ENCODE measurements around the gene IMMT.
A peak's percentile ranks its signal among the peaks of the same experiment; 100 is the strongest.
"Not testable (repeated sequence)": the region's sequence is repeated elsewhere in the genome, so short reads cannot be mapped to it uniquely, and the experiment has no call there.

The IMMT gene

GRCh38 chr2:86195055-86195807 is at the start of gene IMMT:
Gene IMMT (minus strand): TSS chr2:86195462. CDS start chr2:86195382, 80 bp downstream.
- intact Hi-C loops (cut with DNase I), result loop anchor here (5.0 to 10.0 kb wide), 2 partner anchors 90 to 247 kb away; partner anchors contain the start of genes KDM3A, POLR1A and PTCD3
- DNase-seq, result peak; percentile 91 to 100 (median 96)

DNA sequence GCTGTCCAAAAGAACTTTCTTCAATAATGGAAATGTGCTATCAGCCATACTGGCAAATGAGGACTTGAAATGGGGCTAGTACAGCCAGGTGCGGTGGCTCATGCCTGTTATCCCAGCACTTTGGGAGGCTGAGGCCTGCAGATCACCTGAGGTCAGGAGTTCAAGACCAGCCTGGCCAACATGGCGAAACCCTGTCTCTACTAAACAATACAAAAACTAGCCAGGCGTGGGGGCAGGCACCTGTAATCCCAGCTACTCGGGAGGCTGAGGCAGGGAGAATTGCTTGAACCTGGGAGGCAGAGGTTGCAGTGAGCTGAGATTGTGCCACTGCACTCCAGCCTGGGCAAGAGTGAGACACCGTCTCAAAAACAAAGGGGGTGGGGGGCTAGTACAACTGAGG is 49.5 kb upstream of the IMMT start:
- DNase-seq, result peak in 1 of 10 donors; percentile 24
- intact Hi-C loops (cut with DNase I), result not testable (repeated sequence)

- intact Hi-C loops (cut with DNase I), result no loop called here
- DNase-seq, result peak in 1 of 10 donors; percentile 2
Observed at GRCh38 chr2:86243950-86244733, 48.9 kb upstream of the IMMT start.

GRCh38 chr2:86243272-86243671 is 48.0 kb upstream of the IMMT start:
- DNase-seq, result peak in 1 of 10 donors; percentile 43
- intact Hi-C loops (cut with DNase I), result no loop called here

- peak in 1 of 10 donors; percentile 50 for DNase-seq
- intact Hi-C loops (cut with DNase I), result no loop called here
Observed at GRCh38 chr2:86241611-86242010, 46.3 kb upstream of the IMMT start.

DNA sequence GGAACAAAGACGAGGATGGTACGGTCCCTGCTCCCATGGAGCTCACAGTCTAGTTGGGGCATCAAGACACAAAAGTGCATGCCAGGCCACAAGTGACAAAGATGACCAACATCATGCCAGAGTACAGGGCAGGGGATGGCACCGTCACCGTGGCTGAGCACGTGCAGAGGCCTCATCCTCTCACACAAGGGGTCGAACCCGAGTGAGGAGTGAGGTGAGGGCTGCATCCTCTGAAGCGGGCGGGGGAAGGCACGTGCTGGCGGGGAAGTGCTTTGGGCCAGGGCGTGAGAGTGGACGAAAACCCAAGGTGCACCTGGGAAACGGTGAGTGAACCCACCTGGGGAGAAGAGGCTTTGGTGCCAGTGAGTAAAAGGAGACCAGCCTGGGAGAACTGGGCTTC is 45.0 kb upstream of the IMMT start:
- intact Hi-C loops (cut with DNase I), result no loop called here
- peak in 1 of 10 donors; percentile 44 for DNase-seq

GRCh38 chr2:86239745-86240144 is 44.5 kb upstream of the IMMT start:
- peak in 1 of 10 donors; percentile 30 for DNase-seq
- intact Hi-C loops (cut with DNase I), result no loop called here

GRCh38 chr2:86239326-86239725 is 44.1 kb upstream of the IMMT start:
- DNase-seq, result peak in 1 of 10 donors; percentile 25
- intact Hi-C loops (cut with DNase I), result no loop called here

GRCh38 chr2:86238354-86238753 is 43.1 kb upstream of the IMMT start:
- DNase-seq, result peak in 1 of 10 donors; percentile 63

GRCh38 chr2:86237172-86237571 is 41.9 kb upstream of the IMMT start:
- intact Hi-C loops (cut with DNase I), result no loop called here
- no peak for DNase-seq

More at GRCh38 chr2:86238354-86238753, 43.1 kb upstream of the IMMT start:
- intact Hi-C loops (cut with DNase I), result no loop called here

DNA sequence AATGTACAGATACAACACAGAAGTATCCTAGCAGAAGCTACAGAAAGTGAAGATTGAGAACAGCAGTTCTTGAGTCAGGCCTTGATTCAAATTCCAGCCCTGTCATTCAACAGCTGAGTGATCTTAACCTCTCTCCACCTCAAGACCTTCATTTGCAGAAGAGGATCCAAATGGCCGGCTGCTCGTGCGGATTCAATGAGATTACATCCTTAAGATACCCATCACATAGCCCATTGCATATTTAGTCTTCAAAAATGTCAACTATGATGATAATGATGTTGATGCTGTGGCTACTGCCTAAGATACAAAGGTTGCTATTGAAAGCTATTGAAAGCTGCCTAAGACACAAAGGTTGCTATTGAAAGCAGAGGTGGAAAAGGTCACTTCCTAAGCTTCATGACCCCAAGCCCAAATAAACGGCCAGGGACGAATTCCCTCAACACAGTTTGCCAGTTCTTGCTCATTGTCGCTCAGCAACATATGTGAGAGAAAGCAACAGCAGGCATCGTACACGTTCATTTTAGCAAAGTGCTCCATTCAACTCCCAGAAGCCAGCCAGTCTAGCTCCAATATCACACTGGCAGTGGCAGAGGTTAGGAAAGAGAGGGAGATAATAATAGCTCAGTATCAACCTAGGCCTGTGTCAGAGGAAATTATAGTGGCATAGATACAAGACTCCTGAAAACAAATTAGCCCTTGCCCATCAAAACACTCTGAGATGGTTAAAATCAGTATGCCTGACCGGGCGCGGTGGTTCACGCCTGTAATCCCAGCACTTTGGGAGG is 40.1 kb upstream of the IMMT start:
- intact Hi-C loops (cut with DNase I), result no loop called here
- DNase-seq, result no peak

DNA sequence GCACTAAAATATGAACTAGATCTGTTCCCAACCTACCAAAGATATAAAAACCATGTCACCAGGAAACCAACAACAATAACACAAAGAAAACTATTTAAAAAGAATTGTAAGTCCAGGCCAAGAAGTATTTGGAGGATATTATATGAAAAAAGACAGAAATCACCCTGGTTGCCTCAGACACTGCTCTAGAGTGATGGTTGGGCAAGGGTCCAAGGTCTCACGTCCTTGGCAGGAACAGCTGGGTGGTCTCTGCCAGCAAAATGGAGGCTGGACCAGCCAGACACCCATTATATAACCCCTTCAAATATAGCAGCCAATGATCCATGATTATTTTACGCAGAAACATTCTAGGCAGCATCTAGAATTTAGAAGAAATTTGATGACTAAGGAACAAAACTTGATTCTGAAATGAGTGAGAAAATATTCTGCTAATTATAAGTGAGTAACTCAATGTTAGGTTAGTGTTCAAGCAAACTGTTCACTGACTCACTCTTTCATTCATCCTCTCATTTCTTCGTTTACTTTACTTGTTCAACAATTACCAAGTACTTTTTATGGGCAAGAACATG is 39.4 kb upstream of the IMMT start:
- peak in 1 of 10 donors; percentile 55 for DNase-seq
- intact Hi-C loops (cut with DNase I), result no loop called here

GRCh38 chr2:86233436-86233835 is 38.2 kb upstream of the IMMT start:
- no peak for DNase-seq
- intact Hi-C loops (cut with DNase I), result no loop called here

GRCh38 chr2:86232910-86233309 is 37.6 kb upstream of the IMMT start:
- no peak for DNase-seq
- intact Hi-C loops (cut with DNase I), result no loop called here

- intact Hi-C loops (cut with DNase I), result no loop called here
- no peak for DNase-seq
Observed at GRCh38 chr2:86232373-86232784, 37.1 kb upstream of the IMMT start.

GRCh38 chr2:86231680-86232372 is 36.6 kb upstream of the IMMT start:
- intact Hi-C loops (cut with DNase I), result no loop called here

DNA sequence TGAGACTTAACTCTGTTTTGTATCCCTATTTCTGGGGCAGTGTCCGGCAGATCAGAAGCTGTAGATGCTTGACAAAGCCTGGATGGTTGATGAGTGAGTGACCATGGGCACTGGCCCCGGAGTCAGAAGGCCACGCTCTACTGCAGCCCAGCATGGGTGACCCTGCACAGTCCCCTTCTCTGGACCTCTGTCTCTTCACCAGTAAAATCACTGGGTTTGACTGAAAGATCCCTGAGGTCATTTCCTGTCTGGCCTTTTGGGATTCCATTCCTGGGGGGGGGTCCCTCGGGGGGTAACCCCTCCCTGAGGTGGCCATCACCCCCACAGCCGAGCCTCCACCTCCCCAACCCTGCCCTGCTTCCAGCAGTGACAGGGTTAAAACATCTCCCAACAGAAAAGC is 35.7 kb upstream of the IMMT start:
- intact Hi-C loops (cut with DNase I), result no loop called here
- peak in 1 of 10 donors; percentile 28 for DNase-seq

More at GRCh38 chr2:86231680-86232372, 36.6 kb upstream of the IMMT start:
- DNase-seq, result peak in 1 of 10 donors; percentile 76

DNA sequence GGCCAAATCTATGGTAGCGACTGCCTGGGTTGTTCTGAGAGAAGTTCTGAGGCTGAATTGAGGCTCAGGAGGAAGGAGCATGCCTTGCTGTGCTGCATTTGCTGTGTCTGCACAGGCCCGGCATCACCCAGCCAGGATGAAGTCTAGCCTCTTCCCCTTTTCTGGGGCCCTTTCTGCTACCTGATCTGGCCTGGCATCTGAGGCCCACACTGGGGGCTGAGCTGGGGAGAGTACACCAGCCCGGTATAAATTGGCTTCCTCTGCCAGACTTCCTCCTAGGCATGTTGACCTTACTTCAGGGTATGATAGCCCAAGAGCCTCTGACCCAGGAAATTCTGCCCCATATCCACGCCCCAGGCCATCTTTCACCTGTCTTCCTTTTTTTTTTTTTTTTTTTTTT is 34.0 kb upstream of the IMMT start:
- DNase-seq, result peak in 1 of 10 donors; percentile 55
- intact Hi-C loops (cut with DNase I), result loop anchor here (10.0 kb wide), 1 partner anchor 216 kb away; the partner anchor contains the start of gene KDM3A

GRCh38 chr2:86228574-86228973 is 33.3 kb upstream of the IMMT start:
- intact Hi-C loops (cut with DNase I), result loop anchor here (10.0 kb wide), 1 partner anchor 216 kb away; the partner anchor contains the start of gene KDM3A
- DNase-seq, result not testable (repeated sequence)

All from posterior cingulate gyrus (tissue), 11 donors.